ENCODE results near the gene PRKCE. TPM values are rescaled to one million over a fixed set of nuclear protein-coding genes. Genes with fewer than 3 reads are reported as not detected.

Gene PRKCE
- total RNA-seq, 2 experiments from 2014 or later, result 24.9 to 26.2 TPM

DNA sequence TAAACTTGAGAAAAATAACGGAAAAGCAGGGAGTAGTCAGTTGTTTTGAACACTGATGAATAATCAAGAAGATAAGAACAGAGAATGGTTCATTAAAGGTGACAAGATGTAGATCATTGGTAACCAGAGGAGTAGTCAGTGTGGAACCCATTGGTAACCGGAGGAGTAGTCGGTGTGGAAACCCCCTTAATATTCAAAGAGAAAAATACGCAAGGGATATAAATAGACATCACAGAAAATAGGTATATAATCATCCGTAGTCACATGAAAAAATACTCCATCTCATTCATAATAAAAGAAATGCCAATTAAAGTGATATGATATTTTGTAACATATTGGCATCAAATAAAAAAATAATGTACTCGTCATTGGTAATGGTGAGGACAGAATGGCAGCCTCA is 575.1 kb downstream of the PRKCE start:
- intact Hi-C loops (cut with DNase I, micrococcal nuclease), result no loop called here
- Mint-ChIP-seq H3K4me1 (ENCODE audit: low read depth) (peaks cover 40% of the 10 kb centered on the region), H3K36me3 (ENCODE audit: low read depth) (no peaks in the 10 kb centered on the region), H3K9me3 (peaks cover 12% of the 10 kb centered on the region), H3K27ac (no peak overlapping the region), H3K4me3 (no peak overlapping the region), H3K27me3 (no peaks in the 10 kb centered on the region)
- POLR2A ChIA-PET, result no interaction called here
- CTCF ChIA-PET, result no interaction called here
- DNase-seq, result no peak
- no peaks in the 10 kb centered on the region for H3K9me3 ChIP-seq (ENCODE audit: control insufficient read depth in 1 of 2, insufficient read depth in 1 of 2, low read length in 2 of 2)
- H3K4me3 ChIP-seq (ENCODE audit: low read length), result no peak overlapping the region
- no peaks in the 10 kb centered on the region for H3K36me3 ChIP-seq (ENCODE audit: insufficient read depth, low read length)
- peak; percentile 15 for ATAC-seq (ENCODE audit: poor library complexity)
- no peaks in the 10 kb centered on the region for H3K27me3 ChIP-seq (ENCODE audit: control insufficient read depth in 1 of 2, insufficient read depth in 2 of 2, low read length in 2 of 2)
- peaks cover 18% of the 10 kb centered on the region for H3K4me1 ChIP-seq (ENCODE audit: insufficient read depth, low read length)
- TF ChIP-seq, protein P1, sequence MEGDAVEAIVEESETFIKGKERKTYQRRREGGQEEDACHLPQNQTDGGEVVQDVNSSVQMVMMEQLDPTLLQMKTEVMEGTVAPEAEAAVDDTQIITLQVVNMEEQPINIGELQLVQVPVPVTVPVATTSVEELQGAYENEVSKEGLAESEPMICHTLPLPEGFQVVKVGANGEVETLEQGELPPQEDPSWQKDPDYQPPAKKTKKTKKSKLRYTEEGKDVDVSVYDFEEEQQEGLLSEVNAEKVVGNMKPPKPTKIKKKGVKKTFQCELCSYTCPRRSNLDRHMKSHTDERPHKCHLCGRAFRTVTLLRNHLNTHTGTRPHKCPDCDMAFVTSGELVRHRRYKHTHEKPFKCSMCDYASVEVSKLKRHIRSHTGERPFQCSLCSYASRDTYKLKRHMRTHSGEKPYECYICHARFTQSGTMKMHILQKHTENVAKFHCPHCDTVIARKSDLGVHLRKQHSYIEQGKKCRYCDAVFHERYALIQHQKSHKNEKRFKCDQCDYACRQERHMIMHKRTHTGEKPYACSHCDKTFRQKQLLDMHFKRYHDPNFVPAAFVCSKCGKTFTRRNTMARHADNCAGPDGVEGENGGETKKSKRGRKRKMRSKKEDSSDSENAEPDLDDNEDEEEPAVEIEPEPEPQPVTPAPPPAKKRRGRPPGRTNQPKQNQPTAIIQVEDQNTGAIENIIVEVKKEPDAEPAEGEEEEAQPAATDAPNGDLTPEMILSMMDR (IDR thresholded peaks at IDR 0.05), result no peak
- H3K27ac ChIP-seq (ENCODE audit: low read depth in 1 of 2, low read length in 2 of 2), result no peak overlapping the region

DNA sequence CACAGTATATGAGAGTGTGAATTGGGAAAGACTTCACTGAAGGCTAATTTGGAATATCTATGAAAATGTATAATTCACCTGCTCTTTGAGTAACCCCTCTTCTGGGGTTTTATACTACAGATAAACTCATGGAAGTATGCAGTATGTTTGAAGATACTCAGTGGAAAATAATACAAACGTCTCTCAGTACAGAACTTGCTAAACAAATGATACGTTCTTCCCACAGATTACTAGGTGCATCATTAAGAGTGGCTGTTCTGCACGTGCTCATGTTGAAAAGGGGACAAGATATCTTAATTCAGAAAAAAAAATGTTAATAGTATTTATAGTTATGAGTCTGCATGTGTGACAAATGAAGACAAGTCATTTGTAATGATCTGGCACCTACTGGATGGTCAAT is 575.5 kb downstream of the PRKCE start:
- H3K36me3 Mint-ChIP-seq (ENCODE audit: low read depth), result no peaks in the 10 kb centered on the region
- H3K27ac Mint-ChIP-seq, result no peak overlapping the region
- no peak overlapping the region for H3K4me3 Mint-ChIP-seq
- ChIA-PET POLR2A (no interaction called here), CTCF (no interaction called here)
- H3K27ac ChIP-seq (ENCODE audit: low read depth in 1 of 2, low read length in 2 of 2), result no peak overlapping the region
- H3K9me3 Mint-ChIP-seq, result peaks cover 12% of the 10 kb centered on the region
- no peak for DNase-seq
- peaks cover 18% of the 10 kb centered on the region for H3K4me1 ChIP-seq (ENCODE audit: insufficient read depth, low read length)
- TF ChIP-seq, protein P1 (IDR thresholded peaks at IDR 0.05), result no peak
- no peaks in the 10 kb centered on the region for H3K27me3 ChIP-seq (ENCODE audit: control insufficient read depth in 1 of 2, insufficient read depth in 2 of 2, low read length in 2 of 2)
- no peaks in the 10 kb centered on the region for H3K36me3 ChIP-seq (ENCODE audit: insufficient read depth, low read length)
- H3K27me3 Mint-ChIP-seq, result no peaks in the 10 kb centered on the region
- no peak for ATAC-seq (ENCODE audit: poor library complexity)
- no peaks in the 10 kb centered on the region for H3K9me3 ChIP-seq (ENCODE audit: control insufficient read depth in 1 of 2, insufficient read depth in 1 of 2, low read length in 2 of 2)
- no peak overlapping the region for H3K4me3 ChIP-seq (ENCODE audit: low read length)
- H3K4me1 Mint-ChIP-seq (ENCODE audit: low read depth), result peaks cover 40% of the 10 kb centered on the region
- intact Hi-C loops (cut with DNase I, micrococcal nuclease), result no loop called here

DNA sequence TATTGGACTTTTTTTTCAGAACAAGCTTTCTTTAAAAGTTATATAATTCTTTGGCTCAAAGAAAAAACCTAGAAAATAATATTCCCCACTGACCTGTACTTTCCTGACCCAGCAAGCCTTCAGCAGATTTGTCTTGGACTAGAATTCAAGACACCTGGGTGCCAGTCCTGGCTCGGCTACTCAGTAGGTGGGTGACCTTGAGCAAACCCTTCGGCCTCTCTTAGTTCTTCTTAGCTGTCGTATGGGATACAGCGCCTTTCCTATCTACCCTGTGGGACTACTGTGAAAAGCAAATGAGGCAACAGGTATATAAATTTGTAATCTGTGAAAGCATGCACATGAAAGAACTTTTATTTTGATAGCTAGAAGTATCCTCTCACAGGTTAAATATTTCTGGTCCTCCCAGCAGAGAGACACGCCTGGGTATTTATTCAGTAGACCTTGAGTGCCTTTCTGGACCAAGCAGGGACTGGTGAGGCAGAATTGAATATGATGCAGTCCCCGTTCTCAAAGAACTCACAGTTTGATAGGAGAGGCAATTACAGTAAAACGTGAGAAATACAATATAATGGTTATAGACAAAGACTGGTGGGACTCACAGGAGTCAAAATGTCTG is 576.3 kb downstream of the PRKCE start:
- Histone ChIP-seq H3K27ac (ENCODE audit: low read depth in 1 of 2, low read length in 2 of 2) (no peak overlapping the region), H3K36me3 (ENCODE audit: insufficient read depth, low read length) (no peaks in the 10 kb centered on the region), H3K4me3 (ENCODE audit: low read length) (no peak overlapping the region), H3K9me3 (ENCODE audit: control insufficient read depth in 1 of 2, insufficient read depth in 1 of 2, low read length in 2 of 2) (no peaks in the 10 kb centered on the region), H3K27me3 (ENCODE audit: control insufficient read depth in 1 of 2, insufficient read depth in 2 of 2, low read length in 2 of 2) (no peaks in the 10 kb centered on the region), H3K4me1 (ENCODE audit: insufficient read depth, low read length) (peaks cover 18% of the 10 kb centered on the region)
- H3K4me1 Mint-ChIP-seq (ENCODE audit: low read depth), result peaks cover 37% of the 10 kb centered on the region
- no peak overlapping the region for H3K27ac Mint-ChIP-seq
- ATAC-seq (ENCODE audit: poor library complexity) (no peak), DNase-seq (no peak)
- CTCF ChIA-PET, result no interaction called here
- H3K9me3 Mint-ChIP-seq, result peaks cover 9% of the 10 kb centered on the region
- H3K27me3 Mint-ChIP-seq, result no peaks in the 10 kb centered on the region
- H3K36me3 Mint-ChIP-seq (ENCODE audit: low read depth), result no peaks in the 10 kb centered on the region
- POLR2A ChIA-PET, result interaction anchor here (0.5 to 1.1 kb wide), 2 partner anchors 9 to 942 kb away, joined by 3 read pairs; no protein-coding TSS in a partner anchor
- TF ChIP-seq, protein P1 (IDR thresholded peaks at IDR 0.05), result no peak
- no peak overlapping the region for H3K4me3 Mint-ChIP-seq
- intact Hi-C loops (cut with DNase I, micrococcal nuclease), result no loop called here
